GM18870 (cell line): ENCODE results near the gene INPP5D.

Source experiments
- ATAC-seq: cut with Tn5 transposase; IDR thresholded peaks from one replicate; pipeline ENCODE4 v1.9.1; 2021; ENCODE audit warnings: moderate library complexity; ENCODE audit not compliant: unreplicated experiment

INPP5D gene

DNA sequence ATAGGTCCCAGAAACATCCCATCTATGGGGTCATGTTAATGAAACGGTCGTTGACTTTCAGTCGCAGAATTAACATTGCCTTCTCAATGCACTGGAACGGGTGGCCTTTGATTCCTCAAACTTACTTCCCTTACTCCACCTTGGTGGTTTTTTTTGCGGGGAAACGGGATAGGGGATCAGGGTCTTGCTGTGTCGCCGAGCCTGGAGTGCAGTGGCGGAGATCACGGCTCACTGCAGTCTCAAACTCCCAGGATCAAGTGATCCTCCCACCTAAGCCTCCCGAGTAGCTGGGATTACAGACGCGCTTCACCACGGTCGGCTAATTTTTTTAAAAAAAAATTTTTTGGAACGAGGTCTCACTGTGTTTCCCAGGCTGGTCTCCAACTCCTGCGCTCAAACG is 192.1 kb downstream of the INPP5D start:
- ATAC-seq, result no peak

- ATAC-seq, result no peak
Observed at GRCh38 chr2:233255151-233255550, 195.0 kb downstream of the INPP5D start.

DNA sequence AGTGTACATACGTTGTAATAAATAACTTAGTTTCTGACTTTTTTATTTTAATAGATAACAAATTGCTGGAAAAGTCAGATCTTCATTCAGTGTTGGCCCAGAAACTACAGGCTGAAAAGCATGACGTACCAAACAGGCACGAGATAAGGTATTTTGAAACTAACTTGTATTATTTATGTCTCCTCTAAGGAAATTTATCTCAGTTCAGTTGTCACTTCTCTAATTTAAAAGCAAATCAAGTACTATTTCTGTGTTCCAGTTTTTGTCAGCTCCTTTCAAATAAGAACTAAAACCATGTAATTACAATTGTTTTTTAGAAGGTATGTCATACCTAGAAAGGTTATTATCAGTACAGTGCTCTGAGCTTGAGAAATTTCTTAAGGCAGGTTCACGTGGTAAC is 195.9 kb downstream of the INPP5D start:
- no peak for ATAC-seq
